EH (cell line): Measurements from ENCODE around the gene ACOX1.

Source experiments
- DNase-seq: peaks from one replicate; pipeline ENCODE4 v3.0.0-alpha.2; 2015; ENCODE audit warnings: low read depth

Gene ACOX1

GRCh38 chr17:75933808-75934207, 45.2 kb downstream of the ACOX1 start:
- DNase-seq: no peak

DNA sequence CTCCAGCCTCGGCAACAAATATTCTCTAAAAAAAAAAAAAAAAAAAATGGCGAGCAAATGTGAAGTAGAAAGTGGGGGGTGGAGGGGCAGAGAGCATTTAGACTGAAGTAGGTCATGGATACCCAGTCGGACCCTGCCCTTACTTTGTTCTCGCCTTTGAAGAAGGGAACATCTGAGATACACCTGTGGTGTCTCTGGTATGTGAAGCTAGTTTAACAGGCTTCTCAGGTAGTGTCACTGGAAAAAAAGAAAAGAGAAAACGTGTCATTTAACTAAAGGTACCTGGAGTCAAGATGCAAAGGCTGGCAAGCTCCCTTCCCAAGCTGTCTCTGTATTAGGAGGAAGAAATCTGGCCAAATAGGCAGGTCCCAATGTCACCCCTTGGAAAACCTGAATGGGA, 46.1 kb downstream of the ACOX1 start:
- no peak for DNase-seq

- DNase-seq: no peak
These were observed 47.9 kb downstream of the ACOX1 start for GRCh38 chr17:75931062-75931461.

GRCh38 chr17:75927286-75927922, 51.6 kb downstream of the ACOX1 start:
- DNase-seq: peak; percentile 25

- DNase-seq: no peak
These were observed 52.5 kb downstream of the ACOX1 start for GRCh38 chr17:75926456-75926855.

DNA sequence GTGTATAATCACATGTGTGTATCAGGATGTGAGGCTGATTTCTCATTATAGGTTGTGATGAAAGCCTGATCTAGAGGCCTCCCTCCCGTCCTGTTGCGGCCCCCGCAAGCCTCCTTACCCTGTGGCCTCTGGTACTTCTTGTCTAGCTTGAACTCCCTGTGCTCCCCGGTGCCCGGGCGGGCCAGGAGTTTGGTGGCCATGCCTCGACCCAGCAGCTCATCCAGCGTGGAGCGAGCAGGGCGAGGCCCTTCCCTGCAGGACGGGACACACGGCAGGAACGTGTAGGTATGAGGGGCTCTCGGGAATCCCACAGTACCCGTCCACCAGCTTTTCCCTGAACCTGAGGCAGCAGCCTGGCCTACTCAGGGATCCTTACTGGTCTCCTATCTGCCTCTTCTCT, 53.1 kb downstream of the ACOX1 start:
- no peak for DNase-seq

GRCh38 chr17:75925103-75925502, 53.9 kb downstream of the ACOX1 start:
- no peak for DNase-seq

GRCh38 chr17:75922963-75923874, 55.7 kb downstream of the ACOX1 start:
- DNase-seq: no peak

DNA sequence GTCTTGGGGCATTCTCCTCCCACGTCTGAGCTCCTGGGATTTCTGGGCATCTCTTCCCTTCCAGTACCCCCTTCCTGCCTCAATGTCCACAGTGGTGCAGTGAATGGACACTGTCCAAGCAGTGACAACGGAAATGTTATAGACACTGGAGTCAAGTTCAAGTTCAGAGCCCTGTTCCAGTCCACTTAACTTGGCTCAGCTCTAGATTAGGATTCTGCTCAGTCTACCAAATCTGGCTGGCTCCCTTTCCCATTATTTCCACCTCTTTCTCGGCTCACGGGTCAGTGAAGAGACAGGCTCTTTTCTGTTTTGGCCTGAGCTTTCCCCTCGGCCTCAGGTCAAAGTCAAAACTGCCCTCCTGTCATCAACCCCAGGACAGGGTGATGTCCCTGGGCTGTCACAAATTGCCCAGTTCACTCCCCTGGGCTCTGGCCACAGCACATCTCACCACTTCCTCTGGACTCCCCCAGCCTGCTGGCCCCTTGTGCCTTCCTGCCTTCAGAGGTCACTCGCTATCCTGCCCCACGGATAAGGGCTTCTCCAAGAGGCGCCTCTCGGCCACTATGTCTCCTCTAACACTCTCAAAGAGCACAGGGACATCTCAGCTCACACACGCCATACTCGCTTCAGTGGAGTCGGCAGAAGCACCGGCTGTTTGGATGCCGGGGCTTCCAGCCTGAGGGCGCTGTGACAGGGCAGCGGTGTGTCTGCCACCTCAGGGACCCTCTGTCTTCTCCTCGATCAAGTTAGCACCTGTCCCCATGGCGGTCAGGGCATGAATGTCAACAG, 56.6 kb downstream of the ACOX1 start:
- DNase-seq: no peak

GRCh38 chr17:75921596-75921995, 57.4 kb downstream of the ACOX1 start:
- DNase-seq: no peak

- DNase-seq: no peak
These were observed 58.9 kb downstream of the ACOX1 start for GRCh38 chr17:75920045-75920560.

DNA sequence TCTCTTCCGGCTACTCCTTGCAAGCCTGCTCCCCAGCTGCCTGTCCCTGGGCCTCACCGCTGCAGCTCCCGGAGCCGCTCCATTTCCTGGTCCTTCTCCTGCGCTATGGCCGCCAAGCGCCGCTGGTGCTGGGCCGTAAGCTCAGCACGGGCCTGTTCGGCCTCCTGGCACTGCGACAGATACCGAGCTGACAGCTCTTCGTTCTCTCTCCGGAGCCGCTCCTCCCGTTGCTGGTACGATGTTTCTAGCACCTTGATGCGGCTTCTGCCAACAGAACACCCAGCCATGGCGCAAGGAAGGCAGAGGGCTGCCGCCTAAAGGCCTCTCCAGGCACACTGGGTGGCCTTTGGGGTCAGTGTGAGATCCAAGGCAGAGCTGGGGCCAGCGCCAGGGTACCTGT, 59.4 kb downstream of the ACOX1 start:
- DNase-seq: no peak

DNA sequence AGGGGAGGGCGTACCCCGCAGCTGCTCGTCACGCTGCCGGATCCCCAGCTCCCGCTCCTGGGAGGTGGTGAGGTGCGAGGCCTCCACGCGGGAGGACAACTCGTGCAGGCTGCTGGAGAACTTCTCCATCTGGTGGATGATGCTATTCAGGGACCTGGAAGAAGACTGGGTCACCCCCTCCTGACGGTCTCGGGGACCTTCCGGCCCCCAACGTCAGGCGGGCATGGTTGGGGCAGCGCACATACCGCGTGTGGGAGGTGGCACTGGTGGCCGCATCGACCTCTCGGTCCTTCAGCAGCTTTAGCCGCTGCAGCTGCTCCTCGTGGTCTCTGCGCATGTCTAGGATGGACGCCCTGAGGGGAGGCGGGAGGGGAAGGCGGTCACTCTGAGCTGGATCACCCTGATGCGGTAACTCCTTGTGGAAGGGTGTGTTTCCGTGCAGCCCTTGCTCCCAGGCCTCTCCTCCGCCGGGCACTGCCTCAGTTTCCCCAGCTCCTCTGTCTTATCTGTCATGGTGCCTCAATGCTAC, 61.0 kb downstream of the ACOX1 start:
- DNase-seq: no peak

GRCh38 chr17:75917141-75917916, 61.6 kb downstream of the ACOX1 start:
- DNase-seq: no peak

DNA sequence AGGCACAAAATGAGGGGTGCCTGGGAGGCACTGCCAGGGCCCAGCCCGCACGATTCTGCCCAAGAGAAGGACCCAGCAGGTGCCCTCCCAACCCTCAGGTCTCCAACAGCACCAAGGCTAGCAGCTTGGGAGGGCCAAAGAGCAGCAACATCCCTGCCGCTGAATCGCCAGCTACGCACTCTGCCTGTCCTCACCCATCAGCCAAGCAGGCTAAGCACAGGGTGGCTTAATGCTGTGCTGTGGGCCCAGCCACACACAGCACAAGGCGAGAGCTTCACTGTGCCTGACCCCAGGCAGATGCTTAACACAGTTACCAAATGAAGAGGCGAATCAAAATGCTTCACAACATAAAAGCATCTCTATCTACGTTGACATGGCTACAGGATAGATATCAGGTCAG, 63.7 kb downstream of the ACOX1 start:
- DNase-seq: no peak

DNA sequence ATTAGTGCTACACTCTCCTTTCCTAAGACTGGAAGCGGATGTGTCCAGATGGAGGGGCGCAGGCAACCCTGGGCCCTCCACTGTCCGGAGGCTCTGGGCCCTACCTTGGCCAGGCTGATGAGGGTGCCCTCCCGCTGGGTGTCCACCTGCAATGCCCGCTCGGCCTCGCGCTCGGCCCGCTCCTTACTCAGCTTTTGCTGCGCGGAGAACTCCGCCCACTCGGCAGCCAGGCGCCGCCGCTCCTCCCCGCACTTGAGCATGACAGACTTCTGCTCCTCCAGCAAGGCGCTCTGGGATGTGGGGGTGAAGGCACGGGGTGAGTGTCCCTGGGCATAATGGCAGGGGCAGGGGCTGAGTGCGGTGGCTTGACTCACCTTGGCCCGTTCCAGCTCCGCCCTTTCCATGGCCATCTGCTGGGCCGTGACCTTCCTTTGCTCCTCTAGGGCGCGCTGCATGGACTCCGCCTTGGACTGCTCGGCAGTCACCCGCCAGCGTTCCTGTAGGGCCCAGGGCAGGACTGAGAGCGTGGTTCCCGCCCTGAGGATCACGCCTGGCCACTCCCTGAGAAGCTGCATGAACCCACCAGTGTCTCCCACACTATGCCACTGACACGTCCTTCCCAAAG, 64.2 kb downstream of the ACOX1 start:
- no peak for DNase-seq

GRCh38 chr17:75913537-75914210, 65.3 kb downstream of the ACOX1 start:
- no peak for DNase-seq

GRCh38 chr17:75910699-75911098, 68.3 kb downstream of the ACOX1 start:
- no peak for DNase-seq

DNA sequence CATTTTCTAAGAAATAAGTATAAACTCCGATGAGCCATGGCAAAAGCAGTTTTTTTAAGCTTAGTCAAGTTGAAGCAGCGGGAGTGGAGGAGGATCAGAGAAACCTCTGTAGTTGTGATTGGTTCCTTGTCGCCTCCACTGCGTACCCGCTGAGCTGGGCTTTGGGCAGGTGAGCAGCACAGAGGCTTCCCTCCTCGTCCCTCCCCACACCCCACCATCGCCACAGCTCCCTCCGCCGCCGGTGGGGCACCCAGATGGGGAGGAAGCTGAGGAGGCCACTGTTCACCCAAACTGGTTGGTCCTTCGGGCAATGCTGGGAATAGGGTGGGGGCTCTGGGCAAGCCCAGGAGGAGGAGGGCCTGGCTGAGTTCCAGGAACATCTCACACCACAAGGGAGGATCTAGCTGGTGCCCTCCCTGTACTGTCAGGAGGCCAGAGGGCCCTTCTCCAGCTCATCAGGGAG, 69.1 kb downstream of the ACOX1 start:
- peak; percentile 14 for DNase-seq
